ENCODE measurements around the gene NUP62CL. TPM values are rescaled to one million over a fixed set of nuclear protein-coding genes. Genes with fewer than 3 reads are reported as not detected.

The NUP62CL gene
- total and polyA plus RNA-seq, 4 experiments from 2014 or later, result 1.2 to 2.7 (median 2.0) TPM

DNA sequence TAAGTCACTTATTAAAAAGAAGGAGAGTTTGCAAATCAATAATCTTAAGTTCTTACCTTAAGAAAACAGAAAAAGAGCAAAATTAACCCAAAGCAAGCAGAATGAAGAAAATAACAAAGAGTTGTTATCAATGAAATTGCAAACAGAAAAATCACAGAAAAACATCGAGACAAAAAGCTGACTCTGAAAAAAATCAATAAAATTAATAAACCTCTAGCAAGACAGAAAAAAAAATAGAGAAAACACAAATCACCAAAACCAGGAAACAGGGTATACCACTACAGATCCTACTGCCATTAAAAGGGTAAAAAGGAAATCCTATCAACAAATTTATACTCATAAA lies 70.3 kb downstream of the NUP62CL start:
- intact Hi-C loops (cut with micrococcal nuclease), result no loop called here
- no peak for DNase-seq
- H3K27me3 Mint-ChIP-seq, result no peaks in the 10 kb centered on the region
- no peaks in the 10 kb centered on the region for H3K9me3 Mint-ChIP-seq
- no peak overlapping the region for H3K4me3 Mint-ChIP-seq
- no peaks in the 10 kb centered on the region for H3K36me3 Mint-ChIP-seq
- Histone ChIP-seq H3K4me1 (ENCODE audit: insufficient read depth, low read length) (no peaks in the 10 kb centered on the region), H3K27me3 (ENCODE audit: insufficient read depth, low read length) (no peaks in the 10 kb centered on the region), H3K4me3 (ENCODE audit: low read length in 2 of 2) (no peak overlapping the region), H3K36me3 (ENCODE audit: insufficient read depth, low read length) (no peaks in the 10 kb centered on the region), H3K9me3 (ENCODE audit: control insufficient read depth in 1 of 2, low read length in 2 of 2) (no peaks in the 10 kb centered on the region), H3K27ac (ENCODE audit: low read depth, low read length) (no peak overlapping the region)
- POLR2A ChIA-PET (ENCODE audit: partially characterized antibody), result no interaction called here
- peaks cover 0 to 3% (median 0%) of the 10 kb centered on the region in 4 donors for H3K4me1 Mint-ChIP-seq
- CTCF ChIA-PET (ENCODE audit: partially characterized antibody), result no interaction called here
- peak overlapping the region in 1 of 7 donors; percentile 8 for H3K27ac Mint-ChIP-seq

DNA sequence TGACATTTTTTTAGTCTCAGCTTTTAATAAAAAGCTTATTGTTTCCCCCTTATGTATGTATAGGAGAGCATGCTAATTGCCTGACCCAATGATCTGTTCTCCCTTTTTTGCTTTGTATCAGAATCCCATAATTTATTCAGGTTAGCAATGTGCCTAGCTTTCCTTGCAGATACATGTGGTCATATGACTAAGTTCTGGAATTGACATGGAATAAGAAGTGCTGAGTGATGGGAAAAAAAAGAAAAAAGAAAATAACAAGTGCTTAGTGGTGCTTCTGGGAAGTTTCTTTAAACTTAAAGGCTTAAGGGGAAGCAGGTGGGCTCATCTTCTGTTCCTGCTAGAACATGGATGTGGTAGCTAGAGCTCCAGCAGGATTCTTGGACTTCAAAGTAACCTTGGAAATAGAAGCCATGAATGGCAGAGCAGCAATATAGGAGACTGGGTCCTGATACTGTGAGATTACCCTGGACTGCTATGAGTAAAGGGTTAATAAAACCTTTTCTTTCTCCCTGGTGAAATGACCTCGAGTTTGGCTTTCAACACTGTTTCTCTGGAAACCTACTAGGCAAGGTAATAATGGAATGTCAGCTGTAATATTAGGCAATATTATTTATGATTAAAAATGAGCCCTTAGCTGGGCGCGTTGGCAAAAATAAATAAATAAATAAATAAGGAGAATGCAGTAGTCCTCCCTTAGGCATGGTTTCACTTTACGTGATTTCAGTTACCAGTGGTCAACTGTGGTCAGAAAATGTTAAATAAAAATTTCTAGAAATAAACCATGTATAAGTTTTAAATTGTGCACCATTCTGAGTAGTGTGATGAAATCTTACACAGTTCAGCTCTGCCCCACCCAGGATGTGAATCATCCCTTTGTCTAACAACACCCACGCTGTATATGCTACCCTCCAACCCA lies 70.9 kb downstream of the NUP62CL start:
- DNase-seq, result no peak
- CTCF ChIA-PET (ENCODE audit: partially characterized antibody), result no interaction called here
- no peak overlapping the region for H3K27ac Mint-ChIP-seq

GRCh38 chrX:107123750-107124149 lies 82.5 kb downstream of the NUP62CL start:
- intact Hi-C loops (cut with micrococcal nuclease), result no loop called here
- peaks cover 4 to 7% (median 6%) of the 10 kb centered on the region in 4 donors for H3K4me1 Mint-ChIP-seq
- no peak overlapping the region for H3K4me3 ChIP-seq (ENCODE audit: low read length in 2 of 2)
- DNase-seq, result no peak
- H3K27ac Mint-ChIP-seq, result no peak overlapping the region
- no peak overlapping the region for H3K4me3 Mint-ChIP-seq
- H3K9me3 ChIP-seq (ENCODE audit: control insufficient read depth in 1 of 2, low read length in 2 of 2), result no peaks in the 10 kb centered on the region
- no peaks in the 10 kb centered on the region for H3K27me3 ChIP-seq (ENCODE audit: insufficient read depth, low read length)
- H3K36me3 ChIP-seq (ENCODE audit: insufficient read depth, low read length), result no peaks in the 10 kb centered on the region
- peaks cover 0 to 1% (median 0%) of the 10 kb centered on the region in 8 donors for H3K9me3 Mint-ChIP-seq
- H3K4me1 ChIP-seq (ENCODE audit: insufficient read depth, low read length), result peaks cover 5% of the 10 kb centered on the region
- ChIA-PET CTCF (ENCODE audit: partially characterized antibody) (no interaction called here), POLR2A (ENCODE audit: partially characterized antibody) (no interaction called here)
- H3K36me3 Mint-ChIP-seq, result no peaks in the 10 kb centered on the region
- no peak overlapping the region for H3K27ac ChIP-seq (ENCODE audit: low read depth, low read length)
- H3K27me3 Mint-ChIP-seq, result no peaks in the 10 kb centered on the region

More for the DNA sequence above, 70.9 kb downstream of the NUP62CL start:
- Mint-ChIP-seq H3K27me3 (no peaks in the 10 kb centered on the region), H3K9me3 (no peaks in the 10 kb centered on the region), H3K4me3 (no peak overlapping the region), H3K36me3 (no peaks in the 10 kb centered on the region), H3K4me1 (peaks cover 0 to 3% (median 0%) of the 10 kb centered on the region in 4 donors)
- Histone ChIP-seq H3K4me3 (ENCODE audit: low read length in 2 of 2) (no peak overlapping the region), H3K27ac (ENCODE audit: low read depth, low read length) (no peak overlapping the region), H3K4me1 (ENCODE audit: insufficient read depth, low read length) (no peaks in the 10 kb centered on the region), H3K27me3 (ENCODE audit: insufficient read depth, low read length) (no peaks in the 10 kb centered on the region), H3K36me3 (ENCODE audit: insufficient read depth, low read length) (no peaks in the 10 kb centered on the region), H3K9me3 (ENCODE audit: control insufficient read depth in 1 of 2, low read length in 2 of 2) (no peaks in the 10 kb centered on the region)
- intact Hi-C loops (cut with micrococcal nuclease), result no loop called here
- POLR2A ChIA-PET (ENCODE audit: partially characterized antibody), result no interaction called here

DNA sequence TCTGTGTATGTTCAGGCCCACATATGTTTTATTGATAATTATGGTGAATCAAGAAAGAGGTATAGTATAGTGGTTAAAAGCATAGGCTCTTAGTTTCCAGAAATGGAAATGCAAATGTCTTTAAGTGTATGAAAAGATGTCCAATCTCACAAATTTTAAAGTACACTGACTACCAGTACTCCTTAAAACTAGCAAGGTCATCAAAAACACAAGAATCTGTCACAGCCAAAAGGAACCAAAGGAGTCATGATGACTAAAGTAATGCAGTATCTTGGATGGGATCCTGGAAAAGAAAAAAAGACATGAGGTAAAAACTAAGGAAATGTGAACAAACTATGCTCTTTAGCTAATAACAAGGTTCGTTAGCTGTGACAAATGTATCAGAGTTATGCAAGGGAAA lies 87.0 kb downstream of the NUP62CL start:
- H3K36me3 Mint-ChIP-seq, result peaks cover 7 to 26% of the 10 kb centered on the region in 2 donors
- H3K9me3 Mint-ChIP-seq, result peaks cover 0 to 3% (median 0%) of the 10 kb centered on the region in 8 donors
- H3K27me3 Mint-ChIP-seq, result no peaks in the 10 kb centered on the region
- no peaks in the 10 kb centered on the region for H3K9me3 ChIP-seq (ENCODE audit: control insufficient read depth in 1 of 2, low read length in 2 of 2)
- H3K4me3 ChIP-seq (ENCODE audit: low read length in 2 of 2), result peak overlapping the region in 1 of 2 donors; percentile 72
- H3K27ac Mint-ChIP-seq, result peak overlapping the region; percentile 93 to 98 (median 97)
- peak overlapping the region; percentile 59 for H3K27ac ChIP-seq (ENCODE audit: low read depth, low read length)
- no peaks in the 10 kb centered on the region for H3K27me3 ChIP-seq (ENCODE audit: insufficient read depth, low read length)
- H3K4me1 ChIP-seq (ENCODE audit: insufficient read depth, low read length), result peaks cover 17% of the 10 kb centered on the region
- peaks cover 16 to 39% (median 26%) of the 10 kb centered on the region in 4 donors for H3K4me1 Mint-ChIP-seq
- intact Hi-C loops (cut with micrococcal nuclease), result loop anchor here (5.0 to 10.0 kb wide), 4 partner anchors 88 to 314 kb away; partner anchors contain the start of genes DNAAF6, NUP62CL and TBC1D8B
- no peak for DNase-seq
- ChIA-PET POLR2A (ENCODE audit: partially characterized antibody) (interaction anchor here (0.9 to 1.5 kb wide), 4 partner anchors 35 to 972 kb away, joined by 3 to 4 read pairs (median 4); partner anchors contain the start of genes ATG4A and PSMD10), CTCF (ENCODE audit: partially characterized antibody) (interaction anchor here (1.5 kb wide), 1 partner anchor 121 kb away, joined by 4 read pairs; no protein-coding TSS in a partner anchor)
- H3K36me3 ChIP-seq (ENCODE audit: insufficient read depth, low read length), result peaks cover 9% of the 10 kb centered on the region
- peak overlapping the region; percentile 98 to 100 (median 99) for H3K4me3 Mint-ChIP-seq

- CTCF ChIA-PET (ENCODE audit: partially characterized antibody), result interaction anchor here (1.2 to 1.5 kb wide), 2 partner anchors 93 to 120 kb away, joined by 3 to 4 read pairs; no protein-coding TSS in a partner anchor
- Mint-ChIP-seq H3K4me3 (peak within 1 kb of the TSS; percentile 98 to 100 (median 99)), H3K36me3 (peaks cover 12 to 33% of the 10 kb centered on the region in 2 donors), H3K9me3 (peaks cover 0 to 3% (median 0%) of the 10 kb centered on the region in 8 donors), H3K27me3 (no peaks in the 10 kb centered on the region), H3K27ac (peak within 1 kb of the TSS; percentile 93 to 98 (median 97)), H3K4me1 (peaks cover 22 to 47% (median 33%) of the 10 kb centered on the region in 4 donors)
- peak; percentile 69 to 88 (median 75) for DNase-seq
- H3K27me3 ChIP-seq (ENCODE audit: insufficient read depth, low read length), result no peaks in the 10 kb centered on the region
- POLR2A ChIA-PET (ENCODE audit: partially characterized antibody), result interaction anchor here (1.4 to 1.5 kb wide), 3 partner anchors 37 to 973 kb away, joined by 3 to 4 read pairs (median 4); partner anchors contain the start of genes ATG4A and PSMD10
- peak within 1 kb of the TSS; percentile 59 for H3K27ac ChIP-seq (ENCODE audit: low read depth, low read length)
- H3K4me3 ChIP-seq (ENCODE audit: low read length in 2 of 2), result peak within 1 kb of the TSS; percentile 72 to 73
- H3K9me3 ChIP-seq (ENCODE audit: control insufficient read depth in 1 of 2, low read length in 2 of 2), result no peaks in the 10 kb centered on the region
- intact Hi-C loops (cut with micrococcal nuclease), result loop anchor here (5.0 to 10.0 kb wide), 4 partner anchors 89 to 314 kb away; partner anchors contain the start of genes DNAAF6, NUP62CL and TBC1D8B
- peaks cover 17% of the 10 kb centered on the region for H3K4me1 ChIP-seq (ENCODE audit: insufficient read depth, low read length)
- peaks cover 9% of the 10 kb centered on the region for H3K36me3 ChIP-seq (ENCODE audit: insufficient read depth, low read length)
Measured at GRCh38 chrX:107118322-107119147, 87.7 kb downstream of the NUP62CL start, which contains the start of gene RBM41. TSS of gene RBM41 (minus strand) at chrX:107118822. CDS start at chrX:107118773, 49 bp downstream.

DNA sequence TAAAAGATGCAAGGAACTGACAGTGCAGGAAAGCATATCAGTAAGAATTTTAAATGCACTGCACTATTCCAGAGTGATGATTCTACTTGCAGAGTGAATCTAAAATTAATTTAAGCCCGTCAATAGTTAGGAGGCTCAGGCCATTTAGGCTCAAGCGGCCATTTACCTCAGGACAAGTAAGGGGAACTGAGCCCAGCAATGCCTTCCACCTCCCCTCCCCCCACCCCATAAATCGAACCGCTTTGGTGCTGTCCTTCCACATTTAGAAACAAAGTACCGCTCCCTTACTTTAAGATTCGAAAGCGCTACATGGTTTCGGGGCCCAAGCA lies 88.3 kb downstream of the NUP62CL start:
- peak overlapping the region; percentile 59 for H3K27ac ChIP-seq (ENCODE audit: low read depth, low read length)
- Mint-ChIP-seq H3K4me1 (peaks cover 22 to 50% (median 35%) of the 10 kb centered on the region in 4 donors), H3K27ac (peak overlapping the region in 6 of 7 donors; percentile 31 to 93 (median 63))

More for the DNA sequence above, 88.3 kb downstream of the NUP62CL start:
- H3K9me3 Mint-ChIP-seq, result peaks cover 0 to 3% (median 0%) of the 10 kb centered on the region in 8 donors
- Histone ChIP-seq H3K4me1 (ENCODE audit: insufficient read depth, low read length) (peaks cover 17% of the 10 kb centered on the region), H3K27me3 (ENCODE audit: insufficient read depth, low read length) (no peaks in the 10 kb centered on the region), H3K36me3 (ENCODE audit: insufficient read depth, low read length) (peaks cover 9% of the 10 kb centered on the region), H3K9me3 (ENCODE audit: control insufficient read depth in 1 of 2, low read length in 2 of 2) (no peaks in the 10 kb centered on the region), H3K4me3 (ENCODE audit: low read length in 2 of 2) (peak overlapping the region; percentile 72 to 73)
- no peaks in the 10 kb centered on the region for H3K27me3 Mint-ChIP-seq
- peaks cover 12 to 38% of the 10 kb centered on the region in 2 donors for H3K36me3 Mint-ChIP-seq
- peak overlapping the region; percentile 98 to 100 (median 99) for H3K4me3 Mint-ChIP-seq
- DNase-seq, result no peak
- ChIA-PET CTCF (ENCODE audit: partially characterized antibody) (interaction anchor here (1.2 kb wide), 1 partner anchor 92 kb away, joined by 3 read pairs; no protein-coding TSS in a partner anchor), POLR2A (ENCODE audit: partially characterized antibody) (interaction anchor here (1.4 to 1.5 kb wide), 3 partner anchors 37 to 973 kb away, joined by 3 to 4 read pairs (median 4); partner anchors contain the start of genes ATG4A and PSMD10)
- intact Hi-C loops (cut with micrococcal nuclease), result loop anchor here (5.0 to 10.0 kb wide), 4 partner anchors 89 to 313 kb away; partner anchors contain the start of genes DNAAF6, NUP62CL and TBC1D8B
